Measurements from ENCODE around the gene PRSS56.

GRCh38 chr2:232535761-232536530, 15.8 kb downstream of the PRSS56 start:
- no peak for TF ChIP-seq TAF1 (IDR thresholded peaks at IDR 0.05; ENCODE audit: low read depth)
- no peak for TF ChIP-seq REST (IDR thresholded peaks at IDR 0.05; ENCODE audit: low read depth)
- no peak for TF ChIP-seq YY1 (IDR thresholded peaks at IDR 0.05; ENCODE audit: low read depth)
- no peak for TF ChIP-seq CEBPB (IDR thresholded peaks at IDR 0.05)
- no peak for TF ChIP-seq MAX (IDR thresholded peaks at IDR 0.05)
- TF ChIP-seq NFIC (IDR thresholded peaks at IDR 0.05), result no peak
- TF ChIP-seq EP300 (IDR thresholded peaks at IDR 0.05; ENCODE audit: borderline replicate concordance), result no peak
- no peak for TF ChIP-seq RAD21 (IDR thresholded peaks at IDR 0.05; ENCODE audit: low read depth)
- TF ChIP-seq TEAD4 (IDR thresholded peaks at IDR 0.05), result no peak
